AG09309 (cell line): ENCODE data around the gene SMARCB1.

Source experiments
- DNase-seq: peaks from one replicate; pipeline ENCODE4 v3.0.0-alpha.2; 2010; ENCODE audit warnings: low read depth
- H3K4me3 ChIP-seq: 2 replicates; pipeline ENCODE4 v1.5.1; 2011; ENCODE audit warnings: mild to moderate bottlenecking, low read depth, low read length, moderate library complexity; ENCODE audit not compliant: control insufficient read depth
- CTCF ChIP-seq: IDR thresholded peaks from 2 replicates; pipeline ENCODE4 v1.5.1; 2011; ENCODE audit warnings: mild to moderate bottlenecking, low read depth, low read length, inconsistent platforms; ENCODE audit not compliant: insufficient read depth, control insufficient read depth; ENCODE audit errors: missing control alignments

The SMARCB1 gene

GRCh38 chr22:23828800-23829680, 42.3 kb downstream of the SMARCB1 start:
- DNase-seq = no peak
- no peak for TF ChIP-seq CTCF
- H3K4me3 ChIP-seq = no peak overlapping the region

- no peak for TF ChIP-seq CTCF
- DNase-seq = peak; percentile 85
- H3K4me3 ChIP-seq = no peak overlapping the region
Measured at GRCh38 chr22:23829845-23830372, 43.1 kb downstream of the SMARCB1 start.

GRCh38 chr22:23831261-23831660, 44.5 kb downstream of the SMARCB1 start:
- no peak for DNase-seq
- H3K4me3 ChIP-seq = no peak overlapping the region
- TF ChIP-seq CTCF = no peak

- no peak overlapping the region for H3K4me3 ChIP-seq
- DNase-seq = no peak
- no peak for TF ChIP-seq CTCF
Measured at GRCh38 chr22:23831781-23832180, 45.0 kb downstream of the SMARCB1 start.

GRCh38 chr22:23832226-23833016, 45.7 kb downstream of the SMARCB1 start:
- no peak for DNase-seq
- no peak for TF ChIP-seq CTCF
- no peak overlapping the region for H3K4me3 ChIP-seq

- no peak for DNase-seq
- H3K4me3 ChIP-seq = no peak overlapping the region
- no peak for TF ChIP-seq CTCF
Measured at GRCh38 chr22:23833017-23833751, 46.4 kb downstream of the SMARCB1 start.
